HG02852 (cell line): ENCODE data around the gene ZNF845.
A peak's percentile ranks its signal among the peaks of the same experiment; 100 is the strongest.
"Not testable (repeated sequence)": the region's sequence is repeated elsewhere in the genome, so short reads cannot be mapped to it uniquely, and the experiment has no call there.

Experiments used
- ATAC-seq: cut with Tn5 transposase; IDR thresholded peaks from one replicate; pipeline ENCODE4 v1.9.1; 2021; ENCODE audit warnings: mild to moderate bottlenecking, moderate library complexity; ENCODE audit not compliant: unreplicated experiment

ZNF845 gene

GRCh38 chr19:53374743-53375142 is 41.2 kb downstream of the ZNF845 start:
- no peak for ATAC-seq

- no peak for ATAC-seq
Observed at GRCh38 chr19:53381376-53381775, 47.8 kb downstream of the ZNF845 start.

GRCh38 chr19:53388168-53388567 is 54.6 kb downstream of the ZNF845 start:
- ATAC-seq: no peak

- ATAC-seq: no peak
Observed at GRCh38 chr19:53388904-53389303, 55.4 kb downstream of the ZNF845 start.

GRCh38 chr19:53389571-53389970 is 56.0 kb downstream of the ZNF845 start:
- ATAC-seq: no peak

- ATAC-seq: no peak
Observed at GRCh38 chr19:53389978-53390377, 56.4 kb downstream of the ZNF845 start.

GRCh38 chr19:53394522-53394973 is 61.0 kb downstream of the ZNF845 start:
- ATAC-seq: no peak

- peak; percentile 77 for ATAC-seq
Observed at GRCh38 chr19:53394974-53395839, 61.7 kb downstream of the ZNF845 start, which contains the start of gene ZNF765. Gene ZNF765 (plus strand): TSS chr19:53395149. CDS start chr19:53398016, 2,867 bp downstream.

GRCh38 chr19:53395840-53396524 is 62.4 kb downstream of the ZNF845 start:
- ATAC-seq: not testable (repeated sequence)

- ATAC-seq: no peak
Observed at GRCh38 chr19:53396525-53396868, 62.9 kb downstream of the ZNF845 start.

GRCh38 chr19:53397918-53398317 is 64.4 kb downstream of the ZNF845 start:
- ATAC-seq: not testable (repeated sequence)
